ENCODE data around the gene DPP7.

DNA sequence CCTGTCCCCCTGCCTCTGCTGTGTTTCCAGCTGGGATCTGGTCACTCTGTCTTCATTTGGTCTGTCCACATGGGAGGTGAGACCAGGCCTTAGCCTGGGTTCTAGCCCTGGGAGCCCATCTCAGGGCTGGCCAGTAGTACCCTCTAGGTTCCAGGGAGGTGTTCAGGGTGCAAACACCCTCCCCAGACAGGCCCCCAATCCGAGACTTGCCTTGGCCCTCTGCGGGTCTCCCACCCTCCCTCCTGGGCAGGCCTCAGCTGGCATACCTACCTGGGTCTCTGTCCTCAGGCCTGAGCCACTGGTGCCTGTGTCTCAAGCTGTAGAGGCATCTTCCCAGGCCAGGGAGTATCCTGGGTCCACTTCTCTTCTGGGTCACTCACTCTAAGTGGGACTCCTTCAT lies 43.3 kb downstream of the DPP7 start:
- TF ChIP-seq EZH2phosphoT487 (IDR thresholded peaks at IDR 0.05; ENCODE audit: low read depth), result no peak
- TF ChIP-seq, protein P1, sequence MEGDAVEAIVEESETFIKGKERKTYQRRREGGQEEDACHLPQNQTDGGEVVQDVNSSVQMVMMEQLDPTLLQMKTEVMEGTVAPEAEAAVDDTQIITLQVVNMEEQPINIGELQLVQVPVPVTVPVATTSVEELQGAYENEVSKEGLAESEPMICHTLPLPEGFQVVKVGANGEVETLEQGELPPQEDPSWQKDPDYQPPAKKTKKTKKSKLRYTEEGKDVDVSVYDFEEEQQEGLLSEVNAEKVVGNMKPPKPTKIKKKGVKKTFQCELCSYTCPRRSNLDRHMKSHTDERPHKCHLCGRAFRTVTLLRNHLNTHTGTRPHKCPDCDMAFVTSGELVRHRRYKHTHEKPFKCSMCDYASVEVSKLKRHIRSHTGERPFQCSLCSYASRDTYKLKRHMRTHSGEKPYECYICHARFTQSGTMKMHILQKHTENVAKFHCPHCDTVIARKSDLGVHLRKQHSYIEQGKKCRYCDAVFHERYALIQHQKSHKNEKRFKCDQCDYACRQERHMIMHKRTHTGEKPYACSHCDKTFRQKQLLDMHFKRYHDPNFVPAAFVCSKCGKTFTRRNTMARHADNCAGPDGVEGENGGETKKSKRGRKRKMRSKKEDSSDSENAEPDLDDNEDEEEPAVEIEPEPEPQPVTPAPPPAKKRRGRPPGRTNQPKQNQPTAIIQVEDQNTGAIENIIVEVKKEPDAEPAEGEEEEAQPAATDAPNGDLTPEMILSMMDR (IDR thresholded peaks at IDR 0.05; ENCODE audit: low read depth, low read length), result no peak
